ENCODE data around the gene ZNF865.

Gene ZNF865

GRCh38 chr19:55641426-55642152, 36.1 kb downstream of the ZNF865 start:
- no peaks in the 10 kb centered on the region for H3K27me3 Mint-ChIP-seq (ENCODE audit: low read depth, poor library complexity)
- H3K4me1 Mint-ChIP-seq: peaks cover 67% of the 10 kb centered on the region
- no peak for DNase-seq
- H3K36me3 Mint-ChIP-seq (ENCODE audit: low read depth): peaks cover 19% of the 10 kb centered on the region
- H3K9me3 Mint-ChIP-seq: no peaks in the 10 kb centered on the region
- peak overlapping the region; percentile 86 for H3K27ac Mint-ChIP-seq
- peak overlapping the region; percentile 95 for H3K4me3 Mint-ChIP-seq
- TF ChIP-seq CTCF (IDR thresholded peaks at IDR 0.05): no peak

- peaks cover 66% of the 10 kb centered on the region for H3K4me1 Mint-ChIP-seq
- H3K9me3 Mint-ChIP-seq: no peaks in the 10 kb centered on the region
- peak overlapping the region; percentile 77 for H3K27ac Mint-ChIP-seq
- DNase-seq: peak; percentile 47
- no peaks in the 10 kb centered on the region for H3K27me3 Mint-ChIP-seq (ENCODE audit: low read depth, poor library complexity)
- H3K36me3 Mint-ChIP-seq (ENCODE audit: low read depth): peaks cover 26% of the 10 kb centered on the region
- H3K4me3 Mint-ChIP-seq: peak overlapping the region; percentile 95
- no peak for TF ChIP-seq CTCF (IDR thresholded peaks at IDR 0.05)
These were observed 36.9 kb downstream of the ZNF865 start for GRCh38 chr19:55642153-55643002.

- no peak for TF ChIP-seq CTCF (IDR thresholded peaks at IDR 0.05)
- H3K9me3 Mint-ChIP-seq: no peaks in the 10 kb centered on the region
- peak within 1 kb of the TSS; percentile 94 for H3K27ac Mint-ChIP-seq
- no peaks in the 10 kb centered on the region for H3K27me3 Mint-ChIP-seq (ENCODE audit: low read depth, poor library complexity)
- H3K4me1 Mint-ChIP-seq: peaks cover 63% of the 10 kb centered on the region
- H3K4me3 Mint-ChIP-seq: peak within 1 kb of the TSS; percentile 95
- peaks cover 19% of the 10 kb centered on the region for H3K36me3 Mint-ChIP-seq (ENCODE audit: low read depth)
- DNase-seq: peak; percentile 75
These were observed 37.8 kb downstream of the ZNF865 start, which contains the start of gene ZNF581 for GRCh38 chr19:55643003-55643886. Gene ZNF581 (plus strand): TSS chr19:55643649. CDS start chr19:55644572, 923 bp downstream.

GRCh38 chr19:55643887-55644176, 38.4 kb downstream of the ZNF865 start:
- Mint-ChIP-seq H3K4me1 (peaks cover 63% of the 10 kb centered on the region), H3K36me3 (ENCODE audit: low read depth) (peaks cover 16% of the 10 kb centered on the region), H3K4me3 (peak overlapping the region; percentile 89), H3K9me3 (no peaks in the 10 kb centered on the region), H3K27ac (peak overlapping the region; percentile 79), H3K27me3 (ENCODE audit: low read depth, poor library complexity) (no peaks in the 10 kb centered on the region)
- TF ChIP-seq CTCF (IDR thresholded peaks at IDR 0.05): no peak
- no peak for DNase-seq

- peak overlapping the region; percentile 79 for H3K27ac Mint-ChIP-seq
- H3K4me1 Mint-ChIP-seq: peaks cover 62% of the 10 kb centered on the region
- H3K4me3 Mint-ChIP-seq: peak overlapping the region; percentile 89
- no peaks in the 10 kb centered on the region for H3K27me3 Mint-ChIP-seq (ENCODE audit: low read depth, poor library complexity)
- no peak for DNase-seq
- H3K36me3 Mint-ChIP-seq (ENCODE audit: low read depth): peaks cover 13% of the 10 kb centered on the region
- no peaks in the 10 kb centered on the region for H3K9me3 Mint-ChIP-seq
- no peak for TF ChIP-seq CTCF (IDR thresholded peaks at IDR 0.05)
These were observed 38.9 kb downstream of the ZNF865 start for GRCh38 chr19:55644191-55644833.

Data from nephron progenitor cell (in vitro differentiated cells).